HG03045 (cell line): ENCODE results near the gene HOXB4.

Source experiments
- ATAC-seq: cut with Tn5 transposase; IDR thresholded peaks from one replicate; pipeline ENCODE4 v1.9.1; 2021; ENCODE audit warnings: mild to moderate bottlenecking, moderate library complexity; ENCODE audit not compliant: unreplicated experiment

The HOXB4 gene

GRCh38 chr17:48549914-48550501, 28.1 kb downstream of the HOXB4 start:
- ATAC-seq: no peak

- no peak for ATAC-seq
Observed at GRCh38 chr17:48549281-48549630, 28.9 kb downstream of the HOXB4 start.

DNA sequence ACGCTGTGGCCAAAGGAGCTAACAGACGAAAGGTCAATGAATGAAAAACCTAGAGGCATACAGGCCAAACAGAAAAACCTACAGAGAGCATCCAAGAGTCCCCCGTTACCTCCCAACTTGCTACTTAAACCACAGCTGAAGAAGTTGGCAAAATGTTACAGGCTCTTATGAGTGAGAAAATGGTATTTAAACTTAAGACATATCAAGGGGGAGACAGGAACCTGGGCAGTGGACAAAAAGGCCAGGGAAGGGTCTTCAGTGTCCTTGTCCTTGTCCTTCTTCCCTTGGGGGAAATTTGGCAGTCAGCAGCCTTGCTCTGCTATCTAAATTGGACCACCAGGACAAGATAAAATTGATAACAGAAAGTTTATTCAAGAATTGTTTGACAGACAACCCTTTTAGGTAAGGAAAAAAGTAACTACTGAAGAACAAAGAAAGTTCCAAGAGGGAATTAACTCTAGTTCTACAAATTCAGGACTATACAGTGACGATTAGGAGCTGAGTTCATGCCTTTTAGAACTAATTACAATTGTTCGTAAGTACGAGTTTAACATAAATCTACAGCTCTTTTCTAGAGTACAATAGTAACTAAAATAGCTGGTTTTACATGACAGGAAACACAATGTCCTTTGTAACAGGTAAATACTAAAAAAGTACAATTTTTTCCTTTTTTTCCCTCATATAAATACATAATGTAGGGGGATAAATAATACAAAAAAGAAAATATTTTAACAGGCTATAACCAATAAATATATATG, 29.4 kb downstream of the HOXB4 start:
- no peak for ATAC-seq

DNA sequence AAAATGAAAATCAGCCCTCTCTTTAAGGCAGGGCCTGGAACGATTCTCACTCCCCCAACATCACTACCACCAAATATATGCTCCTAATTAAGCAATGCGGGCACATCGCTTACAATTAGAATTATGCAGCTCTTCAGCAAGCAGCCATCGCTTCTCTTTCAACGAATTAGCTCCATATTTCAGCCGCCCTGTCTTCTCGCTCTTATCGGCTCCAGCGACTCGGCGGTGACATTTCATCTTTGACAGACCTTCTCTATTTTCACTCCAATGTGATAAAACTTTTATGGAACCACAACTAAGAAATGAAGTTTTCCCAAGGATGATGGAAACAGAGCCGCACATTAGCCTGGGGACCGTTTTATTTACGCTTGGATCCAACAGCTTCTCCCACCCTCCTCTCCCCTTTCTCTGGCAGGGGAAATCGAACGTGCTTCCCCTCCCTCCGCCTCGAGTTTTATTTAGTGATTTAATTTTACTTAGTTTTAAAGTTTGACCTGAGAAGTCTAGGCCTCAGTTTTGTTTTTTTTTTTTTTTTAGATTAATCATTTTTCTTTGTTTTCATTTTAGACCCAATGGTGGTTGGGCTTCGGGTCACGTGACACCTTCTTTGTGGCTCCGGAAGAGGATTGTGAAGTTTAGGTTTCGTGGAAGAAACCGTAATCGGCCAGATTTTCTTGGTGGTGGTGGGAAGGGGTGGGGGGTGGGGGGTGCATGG, 30.2 kb downstream of the HOXB4 start:
- no peak for ATAC-seq

GRCh38 chr17:48546924-48547807, 31.0 kb downstream of the HOXB4 start:
- ATAC-seq: no peak

- ATAC-seq: no peak
Observed at GRCh38 chr17:48546137-48546923, 31.8 kb downstream of the HOXB4 start.

DNA sequence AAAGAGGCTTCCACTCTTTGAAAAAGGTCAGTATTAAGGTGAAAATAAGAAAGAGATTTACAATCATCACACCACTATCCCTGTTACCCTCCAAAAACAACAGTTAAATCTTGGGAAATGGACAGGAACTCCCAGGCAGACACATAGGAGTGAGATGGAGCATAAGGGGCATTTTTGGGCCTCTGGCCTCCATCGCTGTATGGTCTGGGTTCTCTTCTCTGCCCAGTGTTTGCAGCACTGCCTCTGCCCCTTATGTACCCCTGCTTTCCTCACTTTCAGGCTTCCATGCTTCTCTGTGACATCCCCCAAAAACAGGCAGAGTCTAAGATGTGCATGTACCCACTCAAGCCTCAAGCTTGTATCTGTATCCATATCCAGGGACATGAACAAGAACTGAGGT, 32.6 kb downstream of the HOXB4 start:
- ATAC-seq: no peak

- ATAC-seq: no peak
Observed at GRCh38 chr17:48545022-48545375, 33.2 kb downstream of the HOXB4 start, which contains the start of gene HOXB2. Gene HOXB2 (minus strand): TSS chr17:48545109. CDS start chr17:48544911, 198 bp downstream.

DNA sequence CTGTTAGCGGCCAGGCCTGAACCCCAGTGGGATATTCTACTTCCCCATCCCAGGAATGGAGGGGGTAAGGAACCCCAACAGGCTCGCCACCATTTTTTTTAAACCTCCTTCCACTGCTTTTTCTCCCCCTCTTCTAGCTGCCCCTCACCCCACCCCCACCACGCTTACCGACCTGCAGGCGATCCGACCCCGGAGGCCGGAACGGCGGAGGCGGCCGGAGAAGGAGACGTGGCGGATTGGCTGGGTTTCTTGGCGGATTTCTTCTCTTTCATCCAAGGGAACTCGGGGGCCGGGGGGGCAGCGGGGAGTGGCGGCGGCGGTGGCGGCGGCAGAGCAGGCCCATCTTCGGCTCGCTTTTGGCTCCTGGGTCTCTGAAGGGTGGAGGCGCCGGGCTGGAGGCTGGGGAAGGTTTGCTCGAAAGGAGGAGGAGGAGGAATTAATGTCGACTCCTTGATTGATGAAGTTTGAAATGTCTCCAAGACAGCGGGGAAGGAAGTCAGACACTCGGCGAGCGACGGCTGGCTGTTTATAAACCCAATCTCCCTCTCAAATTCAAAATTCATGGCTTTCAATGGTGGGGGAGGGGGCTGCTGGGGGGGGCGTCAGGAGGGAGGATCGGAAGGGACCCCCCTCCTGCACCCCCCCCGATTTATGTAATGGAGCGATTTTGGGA, 33.7 kb downstream of the HOXB4 start:
- no peak for ATAC-seq

DNA sequence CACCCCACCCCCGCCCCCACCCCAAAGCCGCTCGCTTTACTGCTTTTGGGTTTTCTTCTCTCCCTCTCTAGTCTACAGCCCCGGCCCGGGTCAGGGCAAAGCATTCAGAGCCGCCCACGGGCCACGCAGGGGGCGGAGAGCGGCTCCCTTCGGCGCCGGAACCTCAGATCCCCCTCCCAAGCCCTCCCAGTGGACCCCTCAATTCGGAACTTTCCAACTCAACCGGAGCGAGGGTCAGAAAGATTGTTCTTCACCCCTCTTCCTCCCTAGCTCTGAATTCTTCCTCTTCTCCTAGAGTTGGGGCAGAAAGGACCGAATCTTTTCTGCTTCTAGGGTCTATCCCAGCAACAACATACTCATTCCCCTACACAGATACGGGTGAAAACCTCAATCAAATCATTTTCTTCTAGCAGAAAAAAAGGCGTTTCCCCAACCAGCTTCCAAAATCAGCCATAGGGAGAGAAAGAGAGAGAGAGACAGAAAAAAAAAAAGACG, 34.2 kb downstream of the HOXB4 start:
- ATAC-seq: no peak

- ATAC-seq: no peak
Observed at GRCh38 chr17:48543107-48543853, 34.9 kb downstream of the HOXB4 start.

- ATAC-seq: no peak
Observed at GRCh38 chr17:48542698-48543106, 35.4 kb downstream of the HOXB4 start.

- ATAC-seq: no peak
Observed at GRCh38 chr17:48542114-48542656, 36.0 kb downstream of the HOXB4 start.

GRCh38 chr17:48541577-48542113, 36.5 kb downstream of the HOXB4 start:
- no peak for ATAC-seq

- ATAC-seq: no peak
Observed at GRCh38 chr17:48541036-48541576, 37.0 kb downstream of the HOXB4 start.

DNA sequence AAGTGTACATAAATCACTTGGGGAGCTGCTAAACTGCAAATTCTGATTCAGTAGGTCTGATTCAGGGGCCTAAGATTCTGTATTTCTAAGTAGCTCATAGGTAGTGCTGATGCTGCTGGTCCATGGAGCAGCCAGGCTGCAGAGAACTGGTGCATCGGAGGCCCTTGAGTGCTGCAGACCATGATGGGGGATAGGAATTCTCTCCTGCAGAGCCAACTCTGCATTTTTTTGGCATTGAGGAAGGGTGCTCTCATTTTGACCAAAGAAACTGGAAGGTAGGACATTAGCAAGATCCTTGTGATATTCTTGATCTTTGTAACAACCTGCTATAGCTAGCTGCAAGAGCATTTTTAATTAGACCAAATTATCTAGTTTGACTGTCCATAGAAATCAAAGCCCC, 37.9 kb downstream of the HOXB4 start:
- no peak for ATAC-seq

GRCh38 chr17:48539177-48539576, 39.0 kb downstream of the HOXB4 start:
- ATAC-seq: no peak

GRCh38 chr17:48537316-48537715, 40.8 kb downstream of the HOXB4 start:
- ATAC-seq: no peak
